HG03196 (cell line): ENCODE data around the gene LOXHD1.

Source experiments
- ATAC-seq: cut with Tn5 transposase; IDR thresholded peaks from one replicate; pipeline ENCODE4 v1.9.1; 2021; ENCODE audit not compliant: unreplicated experiment

Gene LOXHD1

DNA sequence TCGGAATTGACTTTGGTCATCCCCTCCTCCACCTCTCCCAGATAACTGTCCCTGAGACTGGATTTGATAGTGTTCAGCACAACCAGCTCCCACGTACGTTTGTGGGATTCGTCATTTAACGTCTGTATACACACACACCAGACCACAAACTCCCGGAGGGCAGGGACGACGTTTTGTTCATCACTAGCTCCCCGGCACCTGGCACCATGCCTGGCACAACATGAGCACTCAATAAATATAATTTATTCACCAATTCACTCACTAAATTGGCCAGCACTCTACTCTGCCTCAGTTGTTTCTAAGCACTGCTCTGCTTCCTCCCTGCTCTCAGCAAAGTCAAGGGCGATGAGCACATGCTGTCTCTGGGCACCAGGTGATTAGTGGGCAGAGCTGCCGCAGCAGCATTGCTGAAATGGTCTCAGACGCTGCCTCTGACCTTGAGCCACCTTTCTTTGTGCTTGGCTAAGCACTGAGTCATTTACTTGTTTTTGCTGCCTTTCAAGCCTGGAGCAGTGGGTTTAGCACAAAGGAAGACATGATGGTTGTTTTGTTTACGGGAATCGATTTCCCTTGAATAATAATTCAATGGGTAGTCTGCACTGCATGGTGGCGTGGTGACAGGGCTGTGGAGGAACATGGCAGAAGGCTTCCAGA lies 19.3 kb upstream of the LOXHD1 start:
- no peak for ATAC-seq

DNA sequence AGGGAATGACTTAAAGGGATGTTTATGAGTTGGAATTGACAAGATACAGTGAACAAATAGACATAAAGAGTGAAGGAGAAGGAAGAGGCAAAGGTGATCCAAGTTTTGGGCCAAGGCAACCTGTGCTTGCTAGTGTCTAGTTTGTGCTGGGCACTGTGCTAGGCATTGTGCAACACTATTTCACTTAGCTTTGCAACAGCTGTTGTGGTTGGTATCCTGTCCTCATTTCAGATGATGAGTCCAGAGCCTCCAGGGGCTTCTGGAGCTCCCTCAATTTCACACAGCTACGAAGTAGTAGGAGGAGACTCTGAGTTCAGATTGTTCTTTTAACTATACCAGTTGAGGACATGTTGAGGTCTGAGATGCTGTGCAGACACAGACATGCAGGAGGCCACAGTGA lies 18.1 kb upstream of the LOXHD1 start:
- ATAC-seq: no peak

DNA sequence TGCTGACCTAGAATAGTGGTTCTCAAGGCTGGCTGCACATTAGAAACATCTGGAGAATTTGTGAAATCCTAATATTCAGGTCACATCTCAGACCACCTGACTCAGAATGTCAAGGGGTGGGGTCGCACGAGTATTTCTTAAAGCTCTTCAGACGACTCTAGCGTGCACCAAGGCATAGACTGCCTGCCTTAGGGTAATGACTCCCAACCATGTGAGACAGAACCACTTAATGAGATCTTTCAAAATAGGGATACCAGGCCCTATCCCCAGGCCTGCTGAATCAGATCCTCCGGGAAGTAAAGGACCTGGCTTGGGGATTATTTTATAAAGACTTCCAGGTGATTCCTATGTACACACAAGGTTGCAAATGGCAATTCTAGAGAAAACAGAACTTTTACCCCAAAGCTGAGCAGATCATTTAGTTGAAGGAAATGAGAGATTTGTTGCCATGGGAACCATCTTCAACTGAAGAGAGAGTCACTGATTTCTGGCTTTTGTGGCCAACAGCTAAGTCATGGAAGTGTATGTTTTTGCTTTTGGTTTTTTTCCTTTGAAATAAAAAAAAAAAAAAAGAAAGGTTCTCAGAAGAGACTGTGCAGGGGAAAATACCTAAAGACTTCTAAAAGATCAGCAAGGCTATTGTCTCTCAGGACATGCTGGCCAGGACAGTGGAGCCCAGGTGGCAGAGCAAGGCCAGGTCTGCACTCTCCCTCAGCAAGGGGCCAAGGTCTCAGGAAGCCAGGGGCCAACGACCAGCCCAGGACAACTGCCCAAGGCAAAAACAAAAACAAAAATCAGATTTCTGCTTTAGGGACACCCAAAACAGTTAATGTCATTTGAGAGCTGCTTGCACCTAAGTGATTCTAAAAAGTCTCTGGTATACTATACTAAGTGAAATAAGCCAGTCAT lies 15.3 kb upstream of the LOXHD1 start:
- ATAC-seq: no peak

DNA sequence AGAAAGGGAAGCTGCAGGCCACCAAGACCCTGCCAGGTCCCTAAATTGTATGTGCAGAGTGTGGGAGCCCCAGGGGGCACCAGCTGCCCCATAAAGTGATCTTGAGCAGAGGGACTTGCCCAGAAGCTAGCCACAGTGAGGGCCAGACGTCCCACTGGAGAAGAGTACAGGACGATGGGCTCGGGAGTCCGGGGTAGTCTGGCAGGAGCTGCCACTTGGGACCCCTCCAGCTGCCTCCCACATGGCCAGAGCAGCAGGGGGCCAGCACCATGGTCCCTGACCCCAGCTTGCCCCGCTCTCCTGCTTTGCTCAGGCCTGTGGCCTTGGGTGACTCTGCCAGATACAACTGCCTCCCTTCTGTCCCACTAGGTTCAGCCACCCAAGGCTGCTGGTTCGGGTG lies 11.7 kb upstream of the LOXHD1 start:
- ATAC-seq: no peak

DNA sequence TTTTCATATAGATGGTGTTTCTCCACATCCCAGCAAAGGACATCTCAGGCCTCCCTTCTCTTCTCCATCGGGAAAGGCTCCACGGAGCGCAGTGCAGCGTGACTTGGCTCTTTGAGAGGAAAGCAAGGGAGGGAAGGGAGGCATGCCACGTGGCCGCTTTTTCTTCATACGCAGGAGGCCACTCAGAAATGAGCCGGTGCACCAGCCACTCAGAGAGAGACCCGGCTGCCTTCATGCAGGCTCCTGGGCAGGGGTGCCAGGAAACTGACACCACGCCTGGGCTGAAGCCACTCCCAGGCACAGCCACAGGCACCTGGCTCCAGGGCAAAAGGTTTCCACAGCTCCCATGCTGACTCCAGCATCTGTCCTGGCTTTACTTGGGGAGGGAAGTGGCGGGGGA lies 11.1 kb upstream of the LOXHD1 start:
- no peak for ATAC-seq

DNA sequence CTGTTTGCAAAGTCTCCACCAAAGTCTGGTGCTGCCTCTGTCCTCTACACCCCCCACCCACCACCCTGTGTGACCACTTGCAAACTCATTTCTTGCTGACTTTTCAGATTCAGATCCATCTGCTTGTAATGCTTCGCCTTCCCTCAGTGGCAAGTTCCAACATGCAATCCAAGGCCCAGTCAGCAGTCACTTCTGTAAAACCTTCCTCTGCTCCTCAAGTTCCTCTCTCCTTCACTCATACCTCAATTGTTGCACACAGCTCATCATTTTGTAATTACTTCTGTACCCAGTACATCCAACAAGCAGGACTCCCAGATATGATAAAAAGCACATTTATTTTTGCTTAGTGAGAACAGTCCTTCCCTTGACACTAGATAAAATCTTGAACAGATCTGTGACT lies 6.5 kb upstream of the LOXHD1 start:
- ATAC-seq: no peak

DNA sequence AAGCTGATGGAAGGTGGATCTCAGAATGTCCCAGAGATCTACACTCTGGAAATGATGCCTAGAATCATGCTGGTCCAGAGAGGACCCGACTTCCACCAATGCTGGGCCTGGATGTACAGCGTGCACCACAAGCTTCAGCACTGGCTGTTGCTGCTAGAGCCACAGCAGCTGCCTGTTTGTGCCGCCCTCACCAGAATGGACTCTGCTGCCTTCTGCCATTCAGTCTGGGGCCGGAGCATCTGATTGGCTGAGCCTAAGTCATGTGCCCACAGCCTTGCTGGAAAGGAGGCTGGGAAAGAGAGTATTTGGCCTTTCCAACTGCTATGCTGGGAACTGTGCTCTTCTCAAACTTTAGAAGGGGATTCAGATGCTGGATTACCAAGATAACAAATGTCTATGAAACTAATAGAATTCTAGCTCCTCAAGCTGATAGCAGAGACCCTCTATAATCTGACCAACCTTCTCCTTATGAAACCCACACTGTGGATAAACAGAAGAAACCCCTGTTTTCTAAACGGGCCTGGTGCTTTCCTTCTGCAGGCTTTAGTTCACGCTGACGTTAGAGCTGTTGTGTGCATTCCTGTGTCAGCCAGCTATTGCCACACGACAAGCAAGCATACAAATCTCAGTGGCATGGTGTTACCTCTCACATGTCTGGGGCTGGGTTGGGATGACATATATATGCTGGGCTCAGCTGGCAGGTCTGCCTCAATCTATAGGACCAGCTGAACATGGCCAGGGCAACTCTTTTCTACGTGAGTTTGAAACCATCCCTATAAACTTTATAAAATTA lies 4.1 kb upstream of the LOXHD1 start:
- ATAC-seq: no peak

DNA sequence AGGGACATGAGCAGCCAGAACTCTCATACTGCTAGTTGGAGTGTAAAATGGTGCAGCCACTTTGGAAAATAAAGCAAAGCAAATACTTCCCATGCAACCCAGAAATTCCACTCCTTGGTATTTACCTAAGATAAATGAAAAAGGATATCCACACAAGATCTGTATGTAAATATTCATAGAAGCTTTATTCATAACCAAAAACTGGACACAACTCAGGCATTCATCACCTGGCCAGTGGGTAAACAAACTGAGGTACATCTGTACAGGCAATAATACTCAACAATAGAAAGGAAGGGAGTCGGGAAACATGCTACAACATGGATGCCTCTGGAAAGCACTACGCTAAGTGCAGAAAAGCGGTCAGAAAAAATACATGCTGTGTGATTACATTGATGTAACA lies 2.5 kb upstream of the LOXHD1 start:
- ATAC-seq: no peak

DNA sequence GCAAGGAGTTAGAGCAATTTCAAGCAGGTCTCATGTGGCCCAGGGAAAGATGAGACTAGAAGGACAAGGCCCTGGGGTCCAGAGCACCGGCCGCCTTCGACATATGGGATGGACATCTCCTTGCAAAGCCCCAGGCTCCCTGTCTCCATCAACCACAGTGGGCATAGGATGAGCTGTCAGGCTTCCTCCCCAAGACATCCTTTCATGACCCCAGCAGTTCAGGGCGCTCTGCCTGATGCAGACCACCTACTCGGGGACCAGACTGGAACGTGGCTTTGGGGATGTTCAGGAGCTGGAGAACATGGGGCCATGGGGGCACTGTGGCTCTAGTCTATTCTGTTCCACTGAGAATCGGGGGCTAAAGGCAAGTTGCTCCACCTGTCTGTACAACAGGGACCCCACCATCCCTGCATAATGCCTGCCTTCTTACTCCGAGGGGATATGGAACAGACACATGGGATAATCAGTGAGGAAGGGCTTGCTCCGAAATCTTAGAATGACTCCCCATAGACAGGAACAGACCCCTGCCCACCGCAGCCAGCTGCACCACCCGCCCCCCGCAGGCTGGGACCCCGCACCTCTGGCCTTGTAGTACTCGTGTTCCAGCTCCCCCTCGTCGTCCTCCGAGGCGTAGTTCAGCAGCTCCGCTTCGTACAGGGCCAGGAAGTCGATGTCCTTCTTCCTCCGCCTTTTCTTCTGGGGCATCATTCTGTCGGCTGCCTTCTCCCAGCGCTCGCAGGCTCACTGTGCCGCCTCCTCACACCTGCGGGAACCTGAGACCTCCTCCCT lies 500 bp downstream of the LOXHD1 start:
- ATAC-seq: no peak

DNA sequence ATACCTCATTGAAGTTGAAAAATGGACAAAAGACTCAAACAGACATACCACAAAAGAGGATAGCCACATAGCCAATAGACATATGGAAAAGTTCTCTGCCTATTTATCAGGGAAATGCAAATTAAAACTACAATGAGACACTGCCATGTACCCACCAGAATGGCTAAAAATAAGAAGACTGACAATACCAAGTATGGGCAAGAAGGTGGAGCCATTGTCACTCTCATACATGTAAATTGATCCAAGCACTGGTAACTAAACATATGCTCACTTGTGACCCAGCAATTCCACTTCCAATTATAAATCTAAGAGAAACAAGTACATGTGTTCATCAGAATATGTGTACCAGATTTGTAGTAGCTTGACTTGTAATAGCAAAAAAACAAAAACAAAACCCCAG lies 4.6 kb downstream of the LOXHD1 start:
- ATAC-seq: no peak

DNA sequence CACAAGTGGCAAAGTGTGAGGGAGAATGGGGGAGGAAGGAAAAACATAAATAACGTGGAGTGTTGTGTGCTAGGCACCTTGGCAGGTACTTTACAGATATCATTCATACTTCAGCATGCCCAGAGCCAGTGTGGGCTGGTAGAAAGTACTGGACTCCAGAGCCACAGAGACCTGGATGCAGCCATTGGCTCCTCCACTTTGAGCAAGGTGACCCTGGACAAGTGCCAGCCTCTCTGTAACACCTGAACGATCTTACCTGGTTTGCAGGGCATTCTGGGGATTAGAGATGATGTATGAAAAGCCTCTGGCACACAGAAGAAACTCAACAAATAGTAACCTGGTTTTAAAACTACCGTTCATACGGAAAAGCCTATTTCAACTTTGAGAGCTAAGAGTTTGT lies 6.3 kb downstream of the LOXHD1 start:
- no peak for ATAC-seq

DNA sequence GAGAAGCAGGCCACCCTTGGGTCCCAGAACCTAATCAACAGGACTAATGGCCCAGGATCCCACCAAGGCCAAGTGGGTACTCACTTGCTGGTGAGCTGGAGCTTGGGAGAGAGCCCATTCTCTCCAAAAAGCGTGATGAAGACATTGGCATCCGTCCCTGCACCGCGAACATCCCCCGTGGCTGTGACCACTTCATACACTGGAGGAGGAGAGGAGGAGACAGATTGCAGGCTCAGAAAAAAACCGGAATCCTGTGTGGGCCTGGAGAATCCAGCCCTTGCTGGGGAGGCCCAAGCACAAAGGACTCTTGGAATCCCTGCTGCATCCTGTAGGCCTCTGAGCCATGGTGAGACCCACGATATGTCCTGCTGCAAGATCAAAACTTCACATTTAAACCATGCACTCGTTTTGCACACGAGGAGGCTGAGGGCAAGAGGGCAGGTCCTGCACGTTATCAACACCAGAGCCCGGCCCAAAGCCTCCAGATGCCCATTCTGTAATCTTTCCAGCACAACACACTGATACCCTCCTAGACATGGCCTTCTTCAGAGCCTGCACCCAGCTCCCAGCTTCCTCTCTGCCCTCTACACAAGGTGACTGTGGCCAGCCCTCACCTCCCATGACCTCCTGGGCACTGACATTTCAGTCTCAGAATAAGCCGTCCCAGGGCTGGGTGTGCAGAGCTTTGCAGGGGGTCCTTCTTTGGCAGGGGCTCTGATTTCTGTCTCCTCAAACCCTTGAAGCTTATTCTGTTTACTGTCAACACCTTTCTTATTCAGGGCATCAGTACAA lies 7.8 kb downstream of the LOXHD1 start:
- no peak for ATAC-seq

DNA sequence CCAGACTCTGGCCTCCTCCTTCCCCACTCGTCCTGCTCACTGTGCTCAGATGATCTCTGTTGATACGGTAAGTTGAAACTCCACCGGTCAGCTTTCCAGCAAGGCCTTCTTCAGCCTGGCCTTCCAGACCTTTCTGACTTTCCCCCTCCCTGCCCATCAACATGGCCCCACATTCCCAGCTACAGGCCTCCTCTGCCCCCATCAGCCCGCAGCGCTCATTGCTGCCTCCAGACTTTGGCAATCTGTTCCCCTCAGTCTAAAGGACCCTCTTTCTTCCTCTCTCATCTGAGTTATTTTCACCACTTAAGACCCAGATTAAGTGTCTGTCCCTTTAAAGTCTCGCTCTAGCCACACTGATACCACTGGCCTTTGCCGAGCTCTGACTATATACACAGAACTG lies 10.6 kb downstream of the LOXHD1 start:
- no peak for ATAC-seq

DNA sequence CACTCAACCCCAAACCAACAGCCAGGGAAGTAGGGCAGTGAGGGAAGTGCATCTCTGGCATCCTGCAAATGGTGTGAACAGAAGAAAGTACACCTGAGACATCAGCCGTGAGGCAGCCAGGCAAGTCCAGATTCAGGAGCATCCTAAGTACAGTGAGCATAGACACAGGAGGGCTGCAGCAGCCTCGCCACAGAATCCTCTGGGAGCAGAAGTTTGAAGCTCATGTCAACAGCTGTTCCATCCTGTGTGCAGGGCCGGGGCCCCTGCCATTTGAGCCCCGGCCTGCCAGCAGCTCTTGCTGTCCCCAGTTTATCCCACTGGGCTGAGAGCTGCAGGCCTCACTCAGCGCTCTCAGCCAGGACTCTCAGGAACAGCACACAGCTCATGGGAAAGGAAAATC lies 14.5 kb downstream of the LOXHD1 start:
- no peak for ATAC-seq

DNA sequence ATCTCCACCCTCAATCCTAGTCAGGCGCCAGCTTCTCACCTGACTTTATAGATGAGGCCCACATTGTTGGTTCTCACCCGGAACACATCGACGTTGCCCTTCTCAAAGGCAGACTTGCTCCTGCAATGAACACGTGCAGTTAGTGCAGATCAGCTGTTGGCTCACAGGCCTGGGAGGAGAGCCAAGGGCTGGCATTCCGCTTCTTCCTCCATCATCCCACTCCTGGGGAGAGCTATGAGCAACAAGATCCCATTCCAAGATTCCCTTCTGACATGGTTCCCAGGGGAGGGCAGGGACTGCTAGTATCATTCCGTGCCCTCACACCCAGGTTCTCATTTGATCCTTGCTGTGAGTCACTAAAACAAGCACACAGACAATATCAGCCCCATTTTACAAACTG lies 15.1 kb downstream of the LOXHD1 start:
- no peak for ATAC-seq

DNA sequence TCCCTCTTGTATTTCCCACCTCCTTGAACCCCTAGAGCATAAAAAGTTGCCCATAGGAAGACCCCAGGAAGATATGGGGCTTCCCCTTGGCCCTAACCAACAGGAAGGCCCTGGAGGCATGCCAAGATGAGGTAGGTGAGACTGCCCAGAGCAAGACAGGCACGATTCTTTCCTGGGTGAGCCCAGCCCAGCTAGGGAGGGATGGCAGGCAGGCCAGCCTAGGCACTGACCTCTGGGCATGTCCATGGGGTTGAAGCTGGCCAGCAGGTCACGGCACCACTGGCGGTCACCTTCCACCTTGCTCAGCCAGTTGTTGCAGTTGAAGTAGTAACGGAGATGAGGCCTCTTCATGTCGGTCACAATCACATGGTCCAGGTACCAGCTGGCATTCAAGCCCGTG lies 17.6 kb downstream of the LOXHD1 start:
- no peak for ATAC-seq

DNA sequence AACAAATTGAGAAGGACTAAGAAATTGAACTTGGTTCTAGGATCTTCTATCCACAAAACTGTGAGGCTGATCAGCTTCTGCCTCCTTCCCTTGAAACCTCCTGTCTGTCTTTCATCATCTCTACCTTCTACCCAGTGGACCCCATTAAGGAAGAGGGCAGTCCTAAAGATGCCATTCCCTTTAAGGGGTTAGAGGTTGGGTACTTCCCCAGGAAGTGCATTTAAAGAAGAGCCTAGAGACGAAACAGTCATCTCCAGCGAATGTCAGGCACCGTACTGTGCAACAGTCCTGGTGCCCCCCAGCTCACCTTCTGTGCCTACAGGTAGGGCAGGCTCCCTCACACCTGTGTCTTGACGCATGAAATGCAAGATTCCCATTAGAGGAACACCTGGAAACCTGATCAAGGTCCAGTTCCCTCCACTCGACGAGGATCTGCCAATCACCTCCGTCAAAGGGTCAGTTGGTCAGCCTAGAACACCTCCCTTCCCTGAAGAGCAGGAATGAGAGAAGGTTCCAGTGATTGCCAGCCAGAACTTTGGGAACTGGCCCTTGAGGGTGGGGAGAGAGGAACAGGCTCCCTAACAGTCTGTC lies 20.9 kb downstream of the LOXHD1 start:
- no peak for ATAC-seq

DNA sequence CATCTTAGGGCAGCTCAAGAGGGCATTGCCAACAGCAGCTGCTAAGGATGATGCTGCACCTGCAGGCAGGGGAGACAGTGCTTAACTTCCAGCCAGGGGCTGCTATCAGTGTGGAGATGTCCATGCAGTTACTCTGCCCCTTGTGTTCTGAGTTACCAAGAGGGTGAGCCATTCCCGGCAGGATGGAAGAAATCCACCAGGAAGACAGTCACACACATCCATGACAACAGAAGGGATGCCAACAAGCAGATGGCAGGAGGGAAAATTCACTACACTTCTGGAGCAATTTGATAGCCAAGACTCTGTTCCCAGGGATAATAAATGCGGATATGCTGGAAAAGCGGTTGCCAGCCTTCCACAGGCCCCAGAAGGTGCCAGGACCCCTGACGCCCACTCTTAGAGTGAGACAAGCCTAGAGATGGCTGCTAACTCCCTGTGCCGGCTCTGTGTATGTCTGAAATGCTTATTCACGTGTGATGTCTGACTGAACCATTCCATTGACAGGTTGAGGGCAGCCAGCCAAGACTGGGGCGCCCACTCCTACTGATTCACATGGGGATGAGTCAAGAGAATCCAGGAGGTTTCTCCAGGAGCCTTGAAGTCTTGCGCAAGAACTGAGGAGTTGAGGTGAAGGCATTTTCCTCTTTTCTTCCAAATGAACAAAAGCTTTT lies 24.5 kb downstream of the LOXHD1 start:
- no peak for ATAC-seq

DNA sequence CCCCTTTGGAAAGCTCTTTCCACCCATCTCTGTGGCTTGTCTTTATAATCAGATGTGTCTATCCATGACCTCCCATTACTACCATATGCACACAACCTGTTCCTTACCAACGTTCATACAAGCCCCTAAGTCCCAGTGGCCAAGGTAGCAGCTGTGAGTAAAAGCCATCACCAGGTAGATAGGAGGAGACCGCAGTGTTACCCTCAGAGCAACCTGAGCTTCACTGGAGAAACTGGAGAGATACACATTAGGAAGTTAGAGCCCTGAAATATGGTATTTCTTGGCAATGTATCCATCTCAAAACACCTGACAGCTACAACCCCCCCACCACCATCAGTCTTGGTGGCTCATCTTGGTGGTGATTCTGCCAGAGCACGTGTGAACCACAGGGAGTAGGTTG lies 26.0 kb downstream of the LOXHD1 start:
- ATAC-seq: no peak
